Measurements from ENCODE around the gene MAD1L1. TPM values are rescaled to one million over a fixed set of nuclear protein-coding genes. Genes with fewer than 3 reads are reported as not detected.

MAD1L1 gene
- total and polyA plus RNA-seq, 8 donors: 12.8 to 469 (median 27.3) TPM

GRCh38 chr7:1895664-1896515 lies 336.9 kb downstream of the MAD1L1 start:
- Histone ChIP-seq H3K9me3 (no peaks in the 10 kb centered on the region), H3K4me1 (peaks cover 0 to 7% (median 0%) of the 10 kb centered on the region in 4 donors), H3K27ac (no peak overlapping the region), H3K27me3 (no peaks in the 10 kb centered on the region), H3K4me3 (no peak overlapping the region), H3K36me3 (peaks cover 0 to 60% (median 36%) of the 10 kb centered on the region in 4 donors)
- no peak for DNase-seq
- WGBS, 5 donors: 87 to 93% (median 92%) methylated on average over 23 to 30 of the region's 30 CpGs
- intact Hi-C loops (cut with DNase I; ENCODE audit: low total_unique reads): no loop called here
- TF ChIP-seq POLR2A (IDR thresholded peaks at IDR 0.05): no peak
- no peak for TF ChIP-seq EP300 (IDR thresholded peaks at IDR 0.05)
- TF ChIP-seq POLR2AphosphoS5 (IDR thresholded peaks at IDR 0.05): no peak
- no peak for TF ChIP-seq CTCF (IDR thresholded peaks at IDR 0.05)

- Histone ChIP-seq H3K4me1 (peaks cover 0 to 7% (median 0%) of the 10 kb centered on the region in 4 donors), H3K9me3 (no peaks in the 10 kb centered on the region), H3K4me3 (no peak overlapping the region), H3K27ac (no peak overlapping the region), H3K27me3 (no peaks in the 10 kb centered on the region), H3K36me3 (peaks cover 0 to 60% (median 36%) of the 10 kb centered on the region in 4 donors)
- TF ChIP-seq EP300 (IDR thresholded peaks at IDR 0.05): no peak
- TF ChIP-seq POLR2A (IDR thresholded peaks at IDR 0.05): no peak
- TF ChIP-seq CTCF (IDR thresholded peaks at IDR 0.05): no peak
- TF ChIP-seq POLR2AphosphoS5 (IDR thresholded peaks at IDR 0.05): no peak
- no peak for DNase-seq
- WGBS, 5 donors: 88 to 95% (median 93%) methylated on average over 13 to 15 of the region's 15 CpGs
- intact Hi-C loops (cut with DNase I; ENCODE audit: low total_unique reads): no loop called here
These were observed 337.7 kb downstream of the MAD1L1 start for GRCh38 chr7:1894906-1895663.

- Histone ChIP-seq H3K27me3 (no peaks in the 10 kb centered on the region), H3K4me1 (peaks cover 0 to under 1% (median 0%) of the 10 kb centered on the region in 4 donors), H3K9me3 (no peaks in the 10 kb centered on the region), H3K4me3 (no peak overlapping the region), H3K36me3 (peaks cover 0 to 60% (median 36%) of the 10 kb centered on the region in 4 donors), H3K27ac (no peak overlapping the region)
- intact Hi-C loops (cut with DNase I; ENCODE audit: low total_unique reads): no loop called here
- WGBS, 5 donors: 94 to 97% (median 94%) methylated on average over 9 of the region's 9 CpGs
- no peak for DNase-seq
- TF ChIP-seq POLR2A (IDR thresholded peaks at IDR 0.05) (no peak), CTCF (IDR thresholded peaks at IDR 0.05) (no peak), POLR2AphosphoS5 (IDR thresholded peaks at IDR 0.05) (no peak), EP300 (IDR thresholded peaks at IDR 0.05) (no peak)
These were observed 338.3 kb downstream of the MAD1L1 start for GRCh38 chr7:1894313-1894900.

GRCh38 chr7:1893451-1893850 lies 339.3 kb downstream of the MAD1L1 start:
- Histone ChIP-seq H3K36me3 (peaks cover 0 to 66% (median 40%) of the 10 kb centered on the region in 4 donors), H3K4me3 (no peak overlapping the region), H3K27ac (no peak overlapping the region), H3K27me3 (no peaks in the 10 kb centered on the region), H3K4me1 (no peaks in the 10 kb centered on the region), H3K9me3 (no peaks in the 10 kb centered on the region)
- intact Hi-C loops (cut with DNase I; ENCODE audit: low total_unique reads): no loop called here
- TF ChIP-seq EP300 (IDR thresholded peaks at IDR 0.05): no peak
- no peak for TF ChIP-seq CTCF (IDR thresholded peaks at IDR 0.05)
- no peak for TF ChIP-seq POLR2A (IDR thresholded peaks at IDR 0.05)
- TF ChIP-seq POLR2AphosphoS5 (IDR thresholded peaks at IDR 0.05): no peak
- DNase-seq: no peak
- WGBS, 5 donors: 83 to 91% (median 90%) methylated on average over 5 of the region's 5 CpGs
